Progenitor cell of endocrine pancreas (in vitro differentiated cells): ENCODE data around the gene ADAMTS17. TPM values are rescaled to one million over a fixed set of nuclear protein-coding genes. Genes with fewer than 3 reads are reported as not detected.

Experiments
- DNase-seq: peaks from one replicate; pipeline ENCODE4 v3.0.0; 2021; ENCODE audit warnings: low spot score; ENCODE audit not compliant: unreplicated experiment
- H3K27ac Mint-ChIP-seq: 2 replicates; pipeline ENCODE4 v1.8.0; 2021; ENCODE audit warnings: mild to moderate bottlenecking, moderate library complexity, mixed read lengths
- H3K27me3 Mint-ChIP-seq: 2 replicates; pipeline ENCODE4 v1.8.0; 2021; ENCODE audit warnings: mixed read lengths
- H3K36me3 Mint-ChIP-seq: 2 replicates; pipeline ENCODE4 v1.8.0; 2022; ENCODE audit warnings: mixed read lengths; ENCODE audit not compliant: insufficient read depth
- H3K4me1 Mint-ChIP-seq: 2 replicates; pipeline ENCODE4 v1.8.0; 2021; ENCODE audit warnings: low read depth, mixed read lengths
- H3K4me3 Mint-ChIP-seq: 2 replicates; pipeline ENCODE4 v1.8.0; 2021; ENCODE audit warnings: low read depth, mild to moderate bottlenecking, moderate library complexity, mixed read lengths
- H3K9me3 Mint-ChIP-seq: 2 replicates; pipeline ENCODE4 v1.8.0; 2021; ENCODE audit warnings: low read depth, mixed read lengths
- CTCF ChIP-seq: fragments of 200-600 bp; sonication (generic); IDR thresholded peaks from one replicate; pipeline ENCODE4 v1.5.0; 2021; ENCODE audit warnings: antibody characterized with exemption, mild to moderate bottlenecking; ENCODE audit not compliant: unreplicated experiment
- total RNA-seq: library from RNA; stranded (reverse); gene quantifications from 2 replicates; pipeline ENCODE4 v1.2.1, GENCODE V29; 2021

ADAMTS17 gene
- total RNA-seq, 1 donor from 2014 or later, result 3.5 TPM

GRCh38 chr15:100152463-100152862 lies 189.3 kb downstream of the ADAMTS17 start:
- Mint-ChIP-seq H3K27ac (no peak overlapping the region), H3K36me3 (peaks cover 6% of the 10 kb centered on the region), H3K4me3 (no peak overlapping the region), H3K4me1 (no peaks in the 10 kb centered on the region), H3K27me3 (no peaks in the 10 kb centered on the region), H3K9me3 (peaks cover 18% of the 10 kb centered on the region)
- DNase-seq, result no peak
- no peak for TF ChIP-seq CTCF

DNA sequence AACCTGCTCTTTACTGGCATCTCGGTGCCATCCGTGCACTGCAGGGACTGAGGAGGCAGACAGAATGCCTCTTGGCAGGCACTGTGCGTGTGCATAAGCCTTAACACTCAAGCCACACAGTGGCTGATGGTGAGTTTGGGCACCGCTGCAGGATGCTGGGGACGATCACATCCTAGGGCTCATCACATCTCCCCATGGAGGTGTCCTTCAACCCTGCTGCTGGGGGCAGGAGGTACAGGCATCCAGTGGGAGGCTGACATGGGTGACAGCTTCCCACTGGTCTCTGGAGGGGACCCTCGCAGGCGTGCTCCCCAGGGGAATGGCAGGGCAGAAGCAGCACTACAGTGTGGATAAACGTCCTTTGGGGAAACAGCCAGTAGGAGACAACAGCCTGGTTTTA lies 190.9 kb downstream of the ADAMTS17 start:
- no peak overlapping the region for H3K27ac Mint-ChIP-seq
- H3K4me3 Mint-ChIP-seq, result no peak overlapping the region
- TF ChIP-seq CTCF, result no peak
- H3K4me1 Mint-ChIP-seq, result no peaks in the 10 kb centered on the region
- peaks cover 22% of the 10 kb centered on the region for H3K9me3 Mint-ChIP-seq
- H3K36me3 Mint-ChIP-seq, result peaks cover 6% of the 10 kb centered on the region
- no peaks in the 10 kb centered on the region for H3K27me3 Mint-ChIP-seq
- DNase-seq, result no peak

DNA sequence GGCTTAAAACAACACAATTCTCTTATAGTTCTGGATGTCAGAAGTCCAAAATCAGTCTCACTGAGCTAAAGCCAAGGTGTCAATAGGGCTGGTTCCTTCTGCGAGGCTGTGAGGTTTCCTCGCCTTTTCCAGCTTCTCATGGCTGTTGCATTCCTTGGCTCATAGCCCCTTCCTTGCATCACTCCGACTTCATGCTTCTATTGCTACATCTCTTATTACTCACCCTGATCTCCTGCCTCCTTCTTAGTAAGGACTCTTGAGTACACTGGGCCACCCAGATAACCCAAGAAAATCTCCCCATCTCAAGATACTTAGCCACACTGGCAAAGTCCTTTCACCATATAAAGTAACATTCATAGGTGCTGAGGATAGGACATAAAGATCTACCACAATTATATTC lies 193.9 kb downstream of the ADAMTS17 start:
- Mint-ChIP-seq H3K4me1 (no peaks in the 10 kb centered on the region), H3K4me3 (no peak overlapping the region), H3K27me3 (no peaks in the 10 kb centered on the region), H3K27ac (no peak overlapping the region), H3K36me3 (peaks cover 6% of the 10 kb centered on the region), H3K9me3 (peaks cover 22% of the 10 kb centered on the region)
- no peak for TF ChIP-seq CTCF
- DNase-seq, result no peak

GRCh38 chr15:100143378-100143777 lies 198.4 kb downstream of the ADAMTS17 start:
- H3K27ac Mint-ChIP-seq, result no peak overlapping the region

DNA sequence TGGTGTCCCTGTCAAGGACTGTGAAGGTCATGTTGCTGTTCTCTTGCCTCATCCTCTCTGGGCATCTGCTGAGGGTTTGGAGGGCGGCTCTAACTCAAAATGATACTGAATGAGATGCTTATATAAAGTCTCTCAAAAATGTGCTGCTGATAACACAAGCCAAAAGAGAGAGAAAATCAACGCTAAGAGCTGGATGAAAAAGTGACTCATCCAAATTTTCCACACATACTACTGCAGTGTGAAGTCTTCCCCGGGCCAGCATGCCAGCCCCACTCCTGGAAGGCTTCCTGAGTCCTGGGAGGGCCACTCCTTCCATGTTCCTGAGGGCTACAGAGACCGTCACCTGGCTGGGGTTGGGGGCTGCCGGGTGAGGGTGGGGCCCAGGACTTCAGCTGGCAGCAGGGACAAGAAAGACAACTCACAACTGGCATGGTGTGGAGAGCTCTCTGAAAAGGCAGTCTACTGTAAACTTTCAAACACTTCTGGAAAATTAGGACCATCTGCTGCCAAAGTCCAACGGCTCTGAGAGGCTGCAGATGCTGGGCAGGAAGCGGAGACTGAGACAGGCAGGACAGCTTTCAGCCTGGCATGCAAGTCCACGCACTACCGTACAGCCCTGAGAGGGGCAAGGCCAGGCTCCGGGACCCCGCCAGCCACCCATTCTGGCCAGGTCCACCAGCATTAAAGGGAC lies 200.3 kb downstream of the ADAMTS17 start:
- no peaks in the 10 kb centered on the region for H3K9me3 Mint-ChIP-seq
- H3K36me3 Mint-ChIP-seq, result no peaks in the 10 kb centered on the region
- H3K27ac Mint-ChIP-seq, result no peak overlapping the region
- H3K27me3 Mint-ChIP-seq, result peaks cover 6% of the 10 kb centered on the region
- no peak overlapping the region for H3K4me3 Mint-ChIP-seq
- H3K4me1 Mint-ChIP-seq, result no peaks in the 10 kb centered on the region
- DNase-seq, result no peak
- TF ChIP-seq CTCF, result no peak

More at GRCh38 chr15:100143378-100143777, 198.4 kb downstream of the ADAMTS17 start:
- peaks cover 11% of the 10 kb centered on the region for H3K9me3 Mint-ChIP-seq
- no peak for TF ChIP-seq CTCF
- H3K36me3 Mint-ChIP-seq, result peaks cover 4% of the 10 kb centered on the region
- no peak for DNase-seq
- no peak overlapping the region for H3K4me3 Mint-ChIP-seq
- no peaks in the 10 kb centered on the region for H3K4me1 Mint-ChIP-seq
- peaks cover 6% of the 10 kb centered on the region for H3K27me3 Mint-ChIP-seq
